M059J (cell line): ENCODE results near the gene SELENBP1. TPM values are rescaled to one million over a fixed set of nuclear protein-coding genes. Genes with fewer than 3 reads are reported as not detected.
"Not testable (repeated sequence)": the region's sequence is repeated elsewhere in the genome, so short reads cannot be mapped to it uniquely, and the experiment has no call there.

Source experiments
- DNase-seq: peaks from one replicate; pipeline ENCODE4 v3.0.0-alpha.2; 2012; ENCODE audit warnings: low read depth
- total RNA-seq: library from RNA; depleted of rRNA; stranded (reverse); fragments of >200 nt; shearing (Covaris generic); gene quantifications from 2 replicates; pipeline ENCODE4 v1.2.3, GENCODE V29; 2014; rRNA removed

SELENBP1 gene
- total RNA-seq = 2.6 and 4.5 TPM in 2 replicates

DNA sequence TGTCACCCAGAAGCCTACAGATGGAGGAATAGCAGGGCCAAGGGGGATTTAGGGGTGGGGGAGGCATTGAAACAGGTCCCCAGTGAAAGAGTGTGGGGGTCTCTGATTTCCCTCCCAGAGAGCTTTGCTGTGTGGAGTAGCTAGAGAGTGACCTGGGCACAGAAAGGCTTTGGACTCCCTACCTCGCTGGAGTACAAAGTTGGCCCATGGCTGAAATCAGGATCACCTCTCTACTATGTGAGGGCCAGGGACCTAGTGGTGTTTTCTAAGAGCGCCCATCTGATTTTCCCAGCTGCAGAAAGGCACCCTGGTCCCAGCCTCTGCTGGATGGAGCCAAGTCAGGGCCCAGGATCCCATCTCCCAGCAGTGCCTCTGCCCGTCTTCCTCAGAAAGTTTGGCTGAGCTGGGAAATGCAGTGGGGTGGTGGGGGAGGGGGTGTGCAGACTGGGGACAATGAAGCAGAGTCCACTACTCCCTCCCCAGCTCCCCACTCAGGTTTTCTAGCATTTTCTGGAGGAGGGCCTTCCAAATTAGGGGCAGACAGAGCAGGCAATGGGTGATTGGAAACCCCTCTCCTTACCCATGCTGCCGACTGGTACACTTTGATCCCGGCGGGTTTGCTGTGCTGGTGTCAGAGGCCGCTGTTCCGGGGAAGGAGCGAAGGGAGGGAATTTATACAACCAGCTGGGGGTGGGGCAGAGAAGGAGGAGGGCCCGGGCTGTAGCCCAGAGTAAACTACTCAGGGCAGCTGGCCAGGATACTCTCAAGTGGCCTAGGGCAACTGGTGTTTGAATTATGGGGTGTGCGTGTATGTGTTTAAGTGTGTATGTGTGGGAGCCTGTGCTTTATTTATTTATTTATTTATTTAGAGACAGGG is at the start of gene SELENBP1:
TSS of gene SELENBP1 (minus strand) at position 648 of the 877 bp plus-strand sequence. CDS start at position 584, 64 bp downstream.
- peak; percentile 62 for DNase-seq

DNA sequence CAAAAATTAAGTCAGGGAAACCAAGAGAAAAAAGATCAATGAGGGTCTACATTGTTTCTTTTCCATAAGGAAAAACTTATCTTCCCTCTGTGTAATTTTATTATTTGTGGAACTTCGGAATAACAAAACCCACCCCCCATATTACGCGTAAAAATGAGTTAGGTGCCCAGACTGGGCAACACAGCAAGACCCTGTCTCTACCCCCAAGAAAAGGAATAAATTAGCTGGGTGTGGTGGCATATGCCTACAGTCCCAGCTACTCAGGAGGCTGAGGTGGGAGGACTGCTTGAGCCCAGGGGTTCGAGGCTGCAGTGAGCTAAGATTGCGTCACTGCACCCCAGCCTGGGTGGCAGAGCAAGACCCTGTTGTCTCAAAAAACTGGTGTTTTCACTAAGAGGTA is 47.3 kb upstream of the SELENBP1 start:
- no peak for DNase-seq

DNA sequence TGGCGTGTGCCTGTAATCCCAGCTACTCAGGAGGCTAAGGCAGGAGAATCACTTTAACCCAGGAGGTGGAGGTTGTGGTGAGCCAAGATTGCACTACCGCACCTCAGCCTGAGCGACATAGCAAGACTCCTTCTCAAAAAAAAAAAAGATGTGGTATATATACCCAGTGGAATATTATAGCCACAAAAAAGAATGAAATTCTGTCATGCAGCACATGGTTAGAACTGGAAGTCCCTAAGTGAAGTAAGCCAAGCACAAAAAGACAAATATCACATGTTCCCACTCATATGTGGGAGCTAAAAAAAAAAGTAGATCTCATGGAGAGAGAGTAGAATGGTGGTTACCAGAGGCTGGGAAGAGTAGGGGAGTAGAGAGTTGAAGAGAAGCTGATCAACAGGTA is 45.6 kb upstream of the SELENBP1 start:
- no peak for DNase-seq

DNA sequence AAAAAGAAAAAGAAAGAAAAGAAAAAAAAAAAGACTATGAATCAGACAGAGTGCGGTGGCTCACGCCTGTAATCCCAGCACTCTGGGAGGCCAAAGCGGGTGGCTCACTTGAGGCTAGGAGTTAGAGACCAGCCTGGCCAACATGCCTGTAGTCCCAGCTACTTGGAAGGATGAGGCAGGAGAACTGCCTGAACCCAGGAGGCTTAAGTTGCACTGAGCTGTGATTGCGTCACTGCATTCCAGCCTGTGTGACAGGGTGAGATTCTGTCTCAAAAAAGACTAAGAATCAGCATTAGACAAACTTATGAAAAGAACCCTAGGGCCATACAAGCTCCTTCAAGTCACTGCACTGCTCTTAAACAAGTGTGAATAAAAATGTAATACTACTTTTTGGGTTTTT is 43.7 kb upstream of the SELENBP1 start:
- DNase-seq = peak; percentile 44

DNA sequence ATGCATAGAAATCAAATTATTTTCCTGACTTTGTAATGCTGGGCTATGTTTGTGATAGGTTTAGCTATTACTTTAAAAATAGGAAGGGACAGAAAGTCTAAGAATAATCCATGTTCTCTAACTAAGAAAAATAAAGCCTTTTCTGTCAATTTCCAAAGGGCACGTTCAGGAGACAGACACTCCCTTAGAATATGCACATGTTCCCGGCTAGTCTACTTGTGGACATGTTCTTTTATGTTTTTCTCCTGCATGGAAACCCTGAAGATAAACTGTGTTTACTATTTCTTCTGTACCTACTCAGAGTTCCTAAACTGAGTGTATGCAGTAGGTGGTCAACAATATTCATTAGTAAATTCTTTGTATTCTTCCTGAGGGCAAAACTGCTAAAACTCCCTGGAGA is 39.4 kb upstream of the SELENBP1 start:
- DNase-seq = no peak

DNA sequence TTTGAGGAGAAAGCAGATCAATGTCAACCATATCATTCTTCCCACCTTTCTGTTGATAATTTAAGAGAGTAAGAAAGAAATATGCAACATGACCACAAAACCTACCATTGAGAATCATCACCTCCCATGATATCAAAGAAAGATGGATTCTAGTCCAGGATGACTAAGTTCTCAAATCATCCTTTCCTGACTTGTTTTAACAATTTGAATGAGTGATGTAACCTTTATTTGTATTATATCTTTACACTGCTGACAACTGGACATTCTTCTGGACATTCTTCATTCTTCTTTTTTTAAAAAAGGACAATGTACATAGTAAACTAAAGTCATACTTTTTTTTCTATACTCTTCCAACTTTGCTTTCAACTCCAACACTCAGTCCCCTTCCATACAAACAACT is 36.4 kb upstream of the SELENBP1 start:
- no peak for DNase-seq

DNA sequence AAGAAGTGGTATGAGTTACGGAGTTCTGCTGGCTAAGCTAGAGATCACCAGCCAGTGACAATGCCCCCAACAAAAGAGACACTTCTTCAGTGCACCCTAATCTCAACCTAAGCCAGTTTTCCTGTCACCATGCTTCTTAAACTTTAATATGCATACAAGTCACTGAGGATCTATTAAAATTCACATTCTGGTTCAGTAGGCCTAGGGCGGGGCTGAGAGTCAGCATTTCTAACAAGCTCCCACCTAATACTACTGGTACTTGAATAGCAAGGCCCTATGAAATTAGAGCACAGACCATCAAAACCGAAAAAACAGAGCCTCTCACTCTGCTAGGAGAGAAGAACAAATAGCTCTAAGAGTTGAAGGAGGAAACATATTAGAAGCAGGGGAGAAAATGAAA is 34.8 kb upstream of the SELENBP1 start:
- no peak for DNase-seq

DNA sequence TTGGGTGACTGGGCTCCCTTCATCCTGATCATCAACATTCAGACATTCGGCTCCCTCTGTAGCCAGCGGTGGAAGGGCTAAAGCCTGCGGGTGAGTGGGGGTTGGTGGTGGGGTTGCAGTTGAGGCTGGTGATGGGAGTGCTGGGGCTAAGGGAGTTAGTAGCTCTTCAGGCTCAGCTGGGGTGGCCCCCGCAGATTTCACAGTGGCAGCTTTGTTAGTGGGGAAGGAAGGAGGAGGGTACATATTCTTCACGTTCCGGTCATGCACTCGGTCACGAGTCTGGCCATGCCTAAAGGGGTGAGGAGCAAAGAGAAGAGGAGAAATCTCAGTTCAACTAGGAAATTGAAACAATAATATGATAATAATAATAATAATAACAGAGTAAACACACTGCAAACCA is 33.7 kb upstream of the SELENBP1 start:
- DNase-seq = no peak

DNA sequence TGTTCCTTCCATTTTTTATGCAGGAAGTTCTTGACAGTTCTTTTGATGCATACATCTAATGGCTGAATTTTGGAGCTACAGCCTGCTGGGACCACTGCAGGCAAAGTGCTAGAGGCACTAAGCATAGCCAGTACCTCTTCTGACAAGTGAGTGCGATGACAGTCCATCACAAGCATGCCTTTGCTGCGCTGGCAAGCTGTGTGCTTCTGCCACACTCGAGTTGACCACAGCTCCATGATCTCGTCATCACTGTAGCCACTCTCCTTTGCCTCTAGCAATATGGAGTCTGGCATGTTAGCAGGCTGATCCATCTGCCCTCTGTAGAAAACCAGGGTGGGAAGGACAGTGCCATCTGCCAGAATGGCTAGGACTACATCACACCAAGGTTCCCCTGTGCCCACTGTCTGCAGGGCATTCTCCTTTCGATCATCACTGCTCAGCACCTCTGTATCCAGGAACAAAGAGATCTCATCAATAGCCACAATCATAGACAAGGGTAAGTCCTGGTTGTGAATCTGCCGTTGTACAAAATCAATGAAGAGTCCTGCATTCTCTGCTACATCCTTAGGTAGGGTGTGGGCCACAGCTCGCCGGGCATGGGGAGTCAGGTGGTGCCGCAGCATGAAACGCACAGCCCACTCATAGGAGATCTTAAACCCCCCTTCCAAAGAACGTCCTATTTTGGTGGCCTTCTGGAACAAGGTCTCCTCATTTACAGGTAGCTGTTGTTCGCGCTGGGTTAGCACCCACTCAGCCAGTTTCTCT is 32.9 kb upstream of the SELENBP1 start:
- no peak for DNase-seq

DNA sequence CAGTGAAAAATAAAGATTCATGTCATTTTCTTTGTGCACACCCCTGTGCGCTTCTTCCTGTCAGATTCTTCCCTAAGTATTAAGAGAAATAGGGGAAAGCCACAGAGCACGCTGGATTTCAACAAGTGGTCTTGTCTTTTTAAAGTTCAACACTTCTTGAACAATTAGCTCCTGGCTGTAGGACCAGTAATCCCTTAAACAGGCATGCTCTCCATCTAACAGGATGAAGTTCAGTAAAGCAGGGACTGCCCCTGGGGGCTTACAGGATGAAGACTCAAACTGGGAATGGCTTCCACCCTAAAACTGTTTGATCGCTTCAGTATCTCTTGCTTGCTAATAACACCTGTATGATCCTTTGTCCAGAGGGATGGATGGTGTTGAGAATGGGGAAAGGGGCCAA is 31.1 kb upstream of the SELENBP1 start:
- DNase-seq = no peak

DNA sequence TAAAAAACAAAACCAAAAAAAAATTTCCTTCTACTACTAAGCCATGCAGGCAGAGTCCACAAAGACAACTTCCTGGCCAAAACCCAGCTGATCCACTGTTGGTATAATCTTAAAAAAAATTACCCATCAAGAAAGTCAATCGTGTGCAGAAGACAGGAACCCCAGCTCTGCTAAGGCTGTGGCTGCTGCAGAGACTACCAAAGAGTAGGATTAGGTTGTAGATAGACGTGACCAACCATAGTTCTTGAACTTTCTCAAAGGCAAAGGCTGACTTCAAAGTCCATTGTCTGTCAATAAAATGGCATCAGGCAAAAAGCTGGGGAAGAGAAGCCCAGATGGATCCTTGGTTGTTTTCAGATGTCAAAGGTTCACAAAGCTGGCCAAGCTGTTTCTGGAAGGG is 30.3 kb upstream of the SELENBP1 start:
- DNase-seq = no peak

DNA sequence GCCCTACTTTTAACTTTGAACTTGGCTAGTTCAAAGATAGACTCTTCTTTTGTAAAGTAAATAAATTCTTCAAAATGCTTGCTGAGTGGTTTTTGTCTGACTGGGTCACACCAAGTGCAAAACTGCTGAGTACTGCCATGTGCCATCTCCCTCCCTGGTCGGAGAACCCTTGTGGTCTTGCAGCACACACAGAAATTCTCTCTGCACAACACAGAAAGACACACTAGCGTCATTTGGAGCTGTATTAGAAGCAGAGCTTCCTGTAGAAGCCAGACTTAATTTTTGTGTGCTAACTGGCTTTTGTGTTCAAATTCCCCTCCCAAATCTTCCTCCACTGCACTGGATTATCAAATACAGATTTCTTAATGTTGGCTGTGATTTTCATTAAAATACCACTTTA is 29.4 kb upstream of the SELENBP1 start:
- DNase-seq = no peak

DNA sequence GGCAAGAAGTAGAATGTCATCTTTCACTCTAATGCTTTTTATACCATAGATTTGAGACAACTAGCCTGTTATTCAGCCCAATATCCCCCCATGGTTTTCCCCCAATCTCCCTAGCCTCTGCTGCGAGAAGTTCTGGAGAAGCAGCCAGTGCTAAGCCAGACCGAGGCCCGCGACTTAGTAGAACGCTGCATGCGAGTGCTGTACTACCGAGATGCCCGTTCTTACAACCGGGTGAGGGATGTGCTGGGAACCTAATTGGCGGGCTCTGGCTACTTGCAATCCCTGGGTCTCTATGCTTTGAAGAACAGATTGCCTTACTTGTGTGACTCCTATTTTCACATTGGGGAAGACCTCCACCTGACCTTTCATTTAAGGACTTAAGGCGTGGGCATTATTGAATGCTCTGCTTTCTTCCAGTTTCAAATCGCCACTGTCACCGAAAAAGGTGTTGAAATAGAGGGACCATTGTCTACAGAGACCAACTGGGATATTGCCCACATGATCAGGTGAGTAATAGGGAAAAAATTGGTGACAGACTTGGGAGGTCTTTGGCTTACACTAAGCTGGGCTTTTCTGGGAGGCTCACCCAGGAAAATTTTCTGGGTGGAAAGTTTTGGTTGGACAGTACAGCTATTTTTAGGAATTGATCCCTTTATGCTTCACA is 28.8 kb upstream of the SELENBP1 start:
- peak; percentile 38 for DNase-seq

DNA sequence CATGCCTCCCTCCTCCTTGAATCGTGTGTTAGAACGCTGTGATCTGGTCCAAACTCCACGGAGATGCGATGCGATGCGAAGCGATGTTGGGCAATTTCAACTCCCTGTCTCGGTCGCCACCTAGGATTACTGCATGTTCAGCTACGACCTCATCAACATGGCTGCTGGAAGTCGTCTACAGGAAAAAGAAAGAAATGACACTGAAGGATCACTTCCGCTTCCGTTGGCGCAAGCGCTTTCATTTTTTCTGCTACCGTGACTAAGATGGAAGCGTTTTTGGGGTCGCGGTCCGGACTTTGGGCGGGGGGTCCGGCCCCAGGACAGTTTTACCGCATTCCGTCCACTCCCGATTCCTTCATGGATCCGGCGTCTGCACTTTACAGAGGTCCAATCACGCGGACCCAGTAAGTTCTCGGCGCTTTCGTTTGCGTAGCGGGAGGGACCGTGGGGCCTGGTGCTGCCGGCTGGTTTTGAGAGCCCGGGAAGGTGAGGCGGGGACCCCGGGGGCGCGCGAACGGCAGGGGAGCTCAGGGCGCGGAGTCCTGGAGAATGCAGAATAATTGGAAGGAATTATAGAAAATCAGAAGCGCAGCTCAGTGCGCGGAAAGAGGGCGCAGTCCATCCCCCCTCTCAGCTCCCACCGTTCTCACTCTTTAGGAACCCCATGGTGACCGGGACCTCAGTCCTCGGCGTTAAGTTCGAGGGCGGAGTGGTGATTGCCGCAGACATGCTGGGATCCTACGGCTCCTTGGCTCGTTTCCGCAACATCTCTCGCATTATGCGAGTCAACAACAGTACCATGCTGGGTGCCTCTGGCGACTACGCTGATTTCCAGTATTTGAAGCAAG is 27.0 kb upstream of the SELENBP1 start, which contains the start of gene PSMB4:
TSS of gene PSMB4 (plus strand) at position 250 of the 848 bp plus-strand sequence. CDS start at position 265, 15 bp downstream.
- DNase-seq = peak; percentile 94

DNA sequence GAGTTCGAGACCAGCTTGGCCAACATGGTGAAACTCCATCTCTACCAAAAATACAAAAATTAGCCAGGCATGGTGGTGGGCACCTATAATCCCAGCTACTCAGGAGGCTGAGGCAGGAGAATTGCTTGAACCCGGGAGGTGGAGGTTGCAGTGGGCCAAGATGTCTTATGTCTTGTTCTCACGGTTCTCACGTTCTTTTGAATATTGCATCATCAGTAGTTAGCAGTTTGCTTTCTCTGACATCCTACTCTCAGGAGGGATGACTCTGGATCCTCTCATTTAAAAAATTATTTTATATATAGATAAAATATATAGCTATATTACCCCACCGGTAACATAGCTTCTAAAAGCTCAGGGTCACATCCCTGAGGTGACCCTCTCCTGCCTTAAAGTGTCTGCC is 23.8 kb upstream of the SELENBP1 start:
- DNase-seq = not testable (repeated sequence)

DNA sequence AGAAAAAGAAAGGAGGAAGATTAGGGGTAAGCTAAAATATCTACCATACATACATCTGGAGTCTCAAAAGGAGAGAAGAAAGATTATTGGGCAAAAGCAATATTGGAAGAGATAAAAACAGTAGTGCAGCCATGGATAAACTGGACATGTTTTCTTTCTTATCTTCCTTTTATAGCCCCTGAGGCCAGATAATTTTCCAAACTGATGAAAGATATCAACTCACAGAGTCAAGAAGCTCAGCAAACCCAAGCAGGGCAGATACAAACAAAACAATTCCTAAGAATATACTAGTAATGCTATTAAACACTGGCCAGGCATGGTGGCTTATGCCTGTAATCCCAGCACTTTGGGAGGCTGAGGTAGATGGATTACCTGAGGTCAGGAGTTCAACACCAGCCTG is 21.1 kb upstream of the SELENBP1 start:
- DNase-seq = no peak

DNA sequence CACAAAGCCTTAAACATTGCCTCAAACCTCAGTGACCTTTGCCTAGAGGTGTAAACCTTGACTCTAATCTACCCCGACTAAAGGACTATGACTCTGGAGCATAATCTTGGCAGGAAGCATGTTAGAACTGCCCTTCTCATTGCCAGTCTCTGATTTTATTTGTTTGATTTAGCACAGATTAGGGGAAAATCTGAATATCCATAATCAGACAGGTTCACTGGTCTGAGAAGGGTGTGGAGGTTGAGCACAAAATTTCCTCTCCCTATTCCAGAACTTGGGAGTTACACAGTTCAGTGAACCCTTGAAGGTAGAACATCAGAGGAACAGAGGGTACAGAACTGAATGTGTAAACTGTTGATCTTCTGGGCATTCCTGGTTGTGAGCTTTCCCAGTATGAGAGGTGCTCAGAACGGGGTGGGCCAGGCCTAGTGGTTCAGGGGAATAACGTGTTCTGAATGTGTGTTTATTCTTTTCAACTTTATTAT is 18.6 kb upstream of the SELENBP1 start:
- no peak for DNase-seq

DNA sequence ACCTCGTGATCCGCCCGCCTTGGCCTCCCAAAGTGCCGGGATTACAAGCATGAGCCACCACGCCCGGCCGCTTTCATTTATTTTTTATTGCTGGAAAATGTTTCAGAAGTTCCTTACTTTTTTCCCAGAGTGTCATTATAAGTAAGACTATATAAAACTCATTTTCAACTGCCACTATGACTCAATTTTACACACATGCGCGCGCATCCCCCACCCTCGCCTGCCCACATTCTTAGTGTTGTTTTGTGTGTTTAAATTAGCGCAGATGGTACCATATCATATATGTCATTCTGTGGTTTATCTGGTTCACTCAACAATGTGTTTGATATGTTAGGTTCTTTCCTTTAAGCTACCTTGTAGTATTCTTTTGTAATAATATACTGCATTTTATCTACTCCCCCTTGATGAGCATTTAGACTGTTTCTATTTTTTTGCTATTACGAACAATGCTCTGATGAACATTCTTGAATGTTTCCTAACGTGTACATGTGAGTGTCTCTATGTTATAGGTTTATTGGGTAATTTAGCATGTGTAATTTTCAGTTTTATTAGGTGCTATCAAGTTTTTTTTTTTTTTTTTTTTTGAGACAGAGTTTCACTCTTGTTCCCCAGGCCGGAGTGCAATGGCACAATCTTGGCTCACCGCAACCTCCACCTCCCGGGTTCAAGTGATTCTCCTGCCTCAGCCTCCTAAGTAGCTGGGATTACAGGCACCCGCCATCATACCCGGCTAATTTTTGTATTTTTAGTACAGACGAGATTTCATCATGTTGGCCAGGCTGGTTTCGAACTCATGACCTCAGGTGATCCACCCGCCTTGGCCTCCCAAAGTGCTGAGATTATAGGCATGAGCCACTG is 17.9 kb upstream of the SELENBP1 start:
- DNase-seq = not testable (repeated sequence)

DNA sequence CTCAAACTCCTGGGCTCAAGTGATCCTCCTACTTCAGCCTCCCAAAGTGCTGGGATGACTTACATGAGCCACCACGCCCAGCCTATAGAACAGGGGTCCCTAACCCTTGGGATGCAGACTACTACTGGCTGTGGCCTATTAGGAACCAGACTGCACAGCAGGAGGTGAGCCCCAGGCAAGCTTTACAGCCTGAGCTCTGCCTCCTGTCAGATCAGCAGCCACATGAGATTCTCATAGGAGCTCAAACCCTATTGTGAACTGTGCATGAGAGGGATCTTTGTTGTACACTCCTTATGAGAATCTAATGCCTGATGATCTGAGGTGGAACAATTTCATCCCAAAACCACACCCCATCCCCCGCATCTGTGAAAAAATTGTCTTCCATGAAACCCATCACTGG is 13.5 kb upstream of the SELENBP1 start:
- no peak for DNase-seq

DNA sequence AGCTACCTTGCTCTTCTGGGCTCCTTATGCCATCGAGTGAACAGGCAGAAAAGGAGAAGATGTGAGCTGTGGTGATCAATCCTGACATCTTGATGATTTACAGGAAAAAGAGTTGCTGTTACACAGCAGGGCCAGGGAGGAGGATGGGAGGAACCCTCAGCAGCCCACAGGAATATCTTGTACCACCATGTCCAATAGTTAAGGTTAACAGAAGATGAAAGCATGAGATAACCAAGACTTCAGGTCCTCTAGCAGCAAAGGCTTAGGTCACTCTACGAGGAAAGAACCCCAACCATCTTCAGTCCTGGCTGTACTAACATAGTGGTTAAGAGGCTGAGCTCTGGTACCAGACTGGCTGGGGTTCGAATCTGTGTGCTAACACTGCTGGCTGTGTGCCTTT is 12.1 kb upstream of the SELENBP1 start:
- DNase-seq = no peak
